HG03135 (cell line): Measurements from ENCODE around the gene PLP1.
A peak's percentile ranks its signal among the peaks of the same experiment; 100 is the strongest.
"Not testable (repeated sequence)": the region's sequence is repeated elsewhere in the genome, so short reads cannot be mapped to it uniquely, and the experiment has no call there.

Source experiments
- ATAC-seq: cut with Tn5 transposase; IDR thresholded peaks from one replicate; pipeline ENCODE4 v1.9.1; 2021; ENCODE audit warnings: mild to moderate bottlenecking, moderate library complexity; ENCODE audit not compliant: unreplicated experiment

The PLP1 gene

DNA sequence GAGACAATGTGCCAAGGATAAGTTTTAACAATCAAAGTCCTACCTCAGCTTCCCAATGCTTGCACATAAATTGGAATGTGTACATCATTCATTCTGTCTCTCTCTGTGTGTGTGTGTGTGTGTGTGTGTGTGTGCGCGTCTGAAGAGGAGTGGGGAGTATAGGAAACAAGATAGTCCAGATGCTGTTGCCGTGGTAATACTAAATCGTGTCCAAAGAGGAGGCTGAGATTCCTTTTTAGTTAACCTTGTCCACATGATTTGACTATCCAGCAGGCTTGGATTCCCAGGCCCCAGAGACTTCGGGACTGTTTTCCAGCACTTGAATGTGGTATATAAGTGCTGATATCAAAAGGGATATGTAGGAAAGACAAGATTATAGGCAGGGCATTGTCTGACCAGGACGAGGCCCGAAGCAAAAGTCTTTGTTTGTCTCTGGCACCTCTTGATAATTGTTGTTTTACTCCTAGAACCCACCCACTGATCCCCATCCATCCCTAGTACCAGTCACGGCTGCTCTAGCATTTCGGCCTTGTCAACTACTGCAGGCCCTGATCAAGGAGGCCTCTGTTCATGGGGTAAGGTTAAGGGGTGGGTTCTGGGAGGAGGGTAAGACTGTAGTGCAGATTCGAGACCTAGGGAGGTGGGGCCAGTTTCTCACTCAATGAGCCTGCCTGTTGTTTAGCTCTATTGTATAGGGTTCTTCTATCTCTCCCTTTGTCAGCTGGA lies 3.9 kb downstream of the PLP1 start:
- ATAC-seq: no peak

DNA sequence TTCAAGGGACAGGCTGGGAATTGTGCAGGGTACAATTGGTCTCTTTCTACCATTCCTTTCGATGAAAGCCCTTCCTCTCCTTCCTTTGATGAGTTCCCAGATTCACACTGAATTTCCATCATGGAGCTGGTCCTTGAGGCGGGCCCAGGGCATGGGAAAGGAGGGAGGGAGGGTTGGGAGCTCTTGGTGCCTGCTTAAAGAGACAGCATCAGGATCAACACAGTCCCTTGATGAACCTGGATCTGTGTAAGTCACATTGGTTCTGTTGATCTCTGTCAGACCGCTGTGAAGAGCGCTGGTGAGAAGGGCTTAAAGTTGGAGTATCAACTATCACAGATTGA lies 4.4 kb downstream of the PLP1 start:
- ATAC-seq: no peak

GRCh38 chrX:103781706-103782105 lies 5.1 kb downstream of the PLP1 start:
- ATAC-seq: no peak

DNA sequence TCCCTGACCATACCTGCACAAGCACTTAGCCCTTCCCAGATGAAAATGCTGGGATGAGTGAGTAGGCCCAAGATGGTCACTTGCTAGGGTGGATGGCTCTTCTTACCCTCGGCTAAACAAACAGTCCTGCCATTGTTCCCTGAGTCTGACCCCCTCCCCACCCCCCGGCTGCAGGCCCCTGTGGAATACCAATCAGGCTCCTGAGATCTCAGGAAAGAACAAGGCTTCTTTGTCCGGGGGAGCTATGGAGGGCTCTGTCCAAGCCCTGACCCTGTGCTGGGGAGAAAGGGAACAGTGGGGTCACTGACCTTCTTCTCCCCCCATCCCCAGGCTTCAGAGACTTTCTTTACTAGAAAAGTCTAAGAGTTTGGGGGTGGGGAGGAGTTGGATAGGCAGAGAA lies 6.0 kb downstream of the PLP1 start:
- ATAC-seq: no peak

GRCh38 chrX:103783196-103783595 lies 6.6 kb downstream of the PLP1 start:
- ATAC-seq: no peak

DNA sequence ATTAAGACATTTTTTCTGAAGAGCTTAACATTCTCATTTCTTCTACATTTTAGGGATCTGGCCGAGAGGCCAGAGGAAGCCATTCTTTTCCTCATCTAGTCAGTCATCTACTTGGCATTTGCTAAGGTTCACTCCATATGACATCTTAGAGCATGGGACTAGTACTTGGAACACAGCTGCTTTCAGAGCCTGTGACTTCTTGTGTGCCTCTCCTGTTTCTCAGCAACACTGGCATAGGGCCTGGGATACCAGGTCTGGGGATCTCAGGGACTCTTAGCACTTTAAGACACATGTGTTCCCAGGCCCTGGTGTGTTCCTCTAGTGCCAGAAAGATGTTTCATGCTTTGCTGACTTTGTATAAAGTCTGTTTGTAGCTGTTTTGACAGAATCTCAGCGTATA lies 7.3 kb downstream of the PLP1 start:
- ATAC-seq: no peak

DNA sequence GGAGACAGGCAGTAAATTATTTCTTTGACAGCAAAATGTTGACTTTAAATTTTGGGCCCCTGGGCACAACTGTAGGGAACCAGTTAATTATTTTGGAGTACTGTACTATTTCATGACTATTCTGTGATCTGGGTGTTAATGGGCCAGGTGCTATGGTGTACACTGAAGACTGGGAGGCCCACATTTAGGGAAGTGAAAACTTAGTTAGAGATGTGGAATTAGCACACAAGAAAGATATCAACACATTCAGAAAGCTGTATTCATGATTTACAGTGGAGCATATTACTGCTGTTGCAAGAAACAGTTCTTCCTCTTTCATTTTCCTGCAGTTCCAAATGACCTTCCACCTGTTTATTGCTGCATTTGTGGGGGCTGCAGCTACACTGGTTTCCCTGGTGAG lies 12.4 kb downstream of the PLP1 start:
- peak; percentile 78 for ATAC-seq

DNA sequence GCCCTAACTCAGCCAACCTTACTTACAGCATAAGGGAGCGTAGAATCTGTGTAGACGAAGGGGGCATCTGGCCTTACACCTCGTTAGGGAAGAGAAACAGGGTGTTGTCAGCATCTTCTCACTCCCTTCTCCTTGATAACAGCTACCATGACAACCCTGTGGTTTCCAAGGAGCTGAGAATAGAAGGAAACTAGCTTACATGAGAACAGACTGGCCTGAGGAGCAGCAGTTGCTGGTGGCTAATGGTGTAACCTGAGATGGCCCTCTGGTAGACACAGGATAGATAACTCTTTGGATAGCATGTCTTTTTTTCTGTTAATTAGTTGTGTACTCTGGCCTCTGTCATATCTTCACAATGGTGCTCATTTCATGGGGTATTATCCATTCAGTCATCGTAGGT lies 14.6 kb downstream of the PLP1 start:
- ATAC-seq: no peak

DNA sequence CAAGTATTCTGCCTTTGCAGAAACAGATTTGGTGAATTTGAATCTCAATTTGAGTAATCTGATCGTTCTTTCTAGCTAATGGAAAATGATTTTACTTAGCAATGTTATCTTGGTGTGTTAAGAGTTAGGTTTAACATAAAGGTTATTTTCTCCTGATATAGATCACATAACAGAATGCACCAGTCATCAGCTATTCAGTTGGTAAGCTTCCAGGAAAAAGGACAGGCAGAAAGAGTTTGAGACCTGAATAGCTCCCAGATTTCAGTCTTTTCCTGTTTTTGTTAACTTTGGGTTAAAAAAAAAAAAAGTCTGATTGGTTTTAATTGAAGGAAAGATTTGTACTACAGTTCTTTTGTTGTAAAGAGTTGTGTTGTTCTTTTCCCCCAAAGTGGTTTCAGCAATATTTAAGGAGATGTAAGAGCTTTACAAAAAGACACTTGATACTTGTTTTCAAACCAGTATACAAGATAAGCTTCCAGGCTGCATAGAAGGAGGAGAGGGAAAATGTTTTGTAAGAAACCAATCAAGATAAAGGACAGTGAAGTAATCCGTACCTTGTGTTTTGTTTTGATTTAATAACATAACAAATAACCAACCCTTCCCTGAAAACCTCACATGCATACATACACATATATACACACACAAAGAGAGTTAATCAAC lies 15.3 kb downstream of the PLP1 start:
- ATAC-seq: no peak

DNA sequence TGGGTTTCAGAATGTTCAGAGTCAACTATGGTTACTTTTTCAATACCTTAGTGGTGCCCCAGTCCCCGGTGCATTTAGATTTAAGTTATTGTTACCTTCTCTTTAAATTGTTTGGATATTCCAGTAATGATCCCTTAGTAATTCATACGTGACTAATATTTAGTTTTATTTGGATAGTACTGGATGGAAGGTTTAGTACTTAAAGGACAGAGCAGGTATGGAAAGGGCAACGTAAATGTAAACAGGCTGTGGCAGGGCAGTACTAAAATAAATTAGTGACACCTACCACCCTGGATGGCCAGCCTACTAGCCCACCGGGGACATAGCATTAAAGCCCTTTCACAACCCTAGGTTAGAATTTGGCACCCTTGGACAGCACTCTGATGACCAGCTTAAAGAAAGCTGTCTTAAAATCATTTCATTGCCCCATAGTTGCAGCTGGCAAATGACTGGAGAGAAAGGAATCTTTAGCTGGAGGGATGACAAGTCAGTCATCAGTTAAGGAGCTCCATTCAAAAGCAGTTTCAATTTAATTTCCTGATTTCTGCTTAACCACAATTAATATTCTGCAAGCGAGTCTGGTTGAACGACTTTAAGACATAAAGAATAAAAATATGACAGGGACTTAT lies 16.4 kb downstream of the PLP1 start:
- no peak for ATAC-seq

DNA sequence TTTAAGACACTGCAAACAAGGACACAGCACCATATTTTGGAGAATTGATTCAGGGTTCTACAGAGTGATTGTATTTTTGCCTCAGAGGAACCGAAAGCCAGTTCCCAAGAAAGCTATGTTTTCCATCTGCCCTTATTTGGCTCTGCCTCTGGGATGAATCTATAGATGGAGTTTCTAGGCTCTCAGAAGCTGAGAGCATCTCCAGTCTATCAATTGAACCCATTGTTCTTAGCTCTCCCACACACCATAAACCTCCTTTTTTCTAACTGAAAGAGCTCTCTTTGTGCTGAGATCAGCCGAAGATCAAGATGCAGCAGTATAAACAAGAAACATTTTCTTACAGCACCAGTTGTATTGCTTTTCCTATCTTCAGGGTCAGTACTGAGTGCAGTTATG lies 16.9 kb downstream of the PLP1 start:
- ATAC-seq: no peak

DNA sequence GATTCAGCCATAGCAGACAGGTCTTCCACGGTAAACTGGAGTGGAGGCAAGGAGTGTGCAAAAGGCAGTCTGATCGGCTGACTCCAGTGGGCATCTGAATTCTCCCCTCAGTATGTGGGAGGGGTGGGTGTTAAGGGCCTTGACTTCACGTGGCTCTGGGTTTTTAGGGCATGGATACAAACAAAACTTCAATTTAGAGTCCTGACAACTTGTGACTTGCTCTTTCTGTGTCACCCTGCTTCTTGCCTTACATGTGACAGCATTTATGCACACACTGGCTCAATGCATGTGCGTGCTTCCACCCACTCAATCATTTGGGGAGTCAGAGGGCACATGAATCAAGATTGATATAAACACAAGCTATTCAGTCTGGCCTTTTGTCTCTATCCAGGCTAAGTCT lies 17.5 kb downstream of the PLP1 start:
- no peak for ATAC-seq

- ATAC-seq: no peak
These were observed 21.1 kb downstream of the PLP1 start for GRCh38 chrX:103797691-103798090.

- ATAC-seq: no peak
These were observed 23.7 kb downstream of the PLP1 start for GRCh38 chrX:103800318-103800717.

DNA sequence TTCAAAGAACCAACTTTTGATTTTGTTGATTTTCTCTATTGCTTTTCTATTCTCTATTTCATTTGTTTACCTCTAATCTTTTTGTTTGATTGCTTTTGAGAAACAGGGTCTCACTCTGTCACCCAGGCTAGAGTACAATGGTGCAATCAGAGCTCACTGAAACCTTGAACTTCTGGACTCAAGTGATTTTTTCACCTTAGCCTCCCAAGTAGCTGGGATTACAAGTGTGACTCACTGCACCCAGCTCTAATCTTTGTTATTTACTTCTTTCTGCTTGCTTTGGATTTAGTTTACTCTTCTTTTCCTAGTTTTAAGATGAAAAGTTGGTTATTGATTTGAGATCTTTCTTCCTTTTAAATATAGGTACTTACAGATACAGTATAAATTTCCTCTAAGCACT lies 29.2 kb downstream of the PLP1 start:
- ATAC-seq: no peak

DNA sequence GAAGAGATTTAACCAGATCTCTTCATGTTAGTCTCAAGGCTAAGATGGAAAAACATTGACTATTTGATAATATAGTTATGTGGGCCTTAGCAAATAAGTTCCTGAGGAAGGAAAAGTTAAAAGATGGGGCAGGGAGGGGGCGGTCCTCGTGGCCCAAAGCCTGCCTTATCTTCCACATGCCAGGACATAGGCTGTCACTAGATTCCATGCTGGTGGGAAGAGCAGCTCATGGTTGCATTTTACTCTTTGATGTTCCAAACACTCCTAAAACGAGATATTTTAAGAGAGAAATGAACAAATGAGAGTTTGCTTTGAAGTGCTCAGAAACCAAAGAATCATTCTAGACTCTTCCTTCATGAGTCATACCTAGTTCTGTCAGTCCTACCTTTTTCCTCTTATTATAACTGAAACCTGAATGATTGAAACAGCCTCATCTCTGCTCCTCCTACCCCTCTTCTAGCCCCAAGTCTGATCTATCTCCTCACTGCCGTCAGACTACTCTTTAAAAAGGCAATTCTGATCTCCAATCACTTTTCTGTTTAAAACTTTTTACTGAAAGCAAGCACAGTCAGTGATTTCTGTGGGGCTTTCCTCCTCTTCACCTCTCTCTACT lies 30.3 kb downstream of the PLP1 start:
- no peak for ATAC-seq

DNA sequence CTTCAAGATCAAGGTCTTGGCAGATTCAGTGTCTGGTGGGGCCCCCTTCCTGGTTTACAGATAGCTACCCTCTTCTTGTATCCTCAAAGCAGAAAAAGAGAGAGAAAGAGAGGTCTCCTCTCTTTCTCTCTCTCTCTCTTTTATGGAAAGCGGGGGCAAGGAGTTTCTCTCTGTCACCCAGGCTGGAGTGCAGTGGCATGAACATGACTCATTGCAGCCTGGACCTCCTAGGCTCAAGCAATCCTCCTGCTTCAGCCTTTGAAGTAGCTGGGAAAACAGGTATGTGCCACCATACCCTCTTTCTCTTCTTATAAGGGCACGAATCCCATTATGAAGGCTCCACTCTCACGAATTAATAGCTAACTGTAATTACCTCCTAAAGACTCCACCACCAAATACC lies 35.2 kb downstream of the PLP1 start:
- ATAC-seq: no peak

GRCh38 chrX:103817101-103817500 lies 40.5 kb downstream of the PLP1 start:
- ATAC-seq: not testable (repeated sequence)

GRCh38 chrX:103817502-103817901 lies 40.9 kb downstream of the PLP1 start:
- no peak for ATAC-seq

GRCh38 chrX:103818842-103819619 lies 42.4 kb downstream of the PLP1 start:
- ATAC-seq: no peak

GRCh38 chrX:103820802-103821201 lies 44.2 kb downstream of the PLP1 start:
- not testable (repeated sequence) for ATAC-seq
